ENCODE data around the gene ZCCHC14. TPM values are rescaled to one million over a fixed set of nuclear protein-coding genes. Genes with fewer than 3 reads are reported as not detected.

Gene ZCCHC14
- total and polyA plus RNA-seq, 2 of the 13 experiments (the other 11 are each of a cell fraction or from before 2014, with no cell fraction given): 12.4 to 12.5 TPM

GRCh38 chr16:87501117-87501516, 8.3 kb upstream of the ZCCHC14 start:
- Histone ChIP-seq H3K9me3 (ENCODE audit: low read length) (no peaks in the 10 kb centered on the region), H3K4me1 (ENCODE audit: insufficient read depth, low read length) (peaks cover 69% of the 10 kb centered on the region), H3K4me2 (ENCODE audit: low read depth, low read length) (no peak overlapping the region), H3K36me3 (replicated peaks in 1 of 2; ENCODE audit: control insufficient read depth in 1 of 2, insufficient read depth in 2 of 2, low read length in 2 of 2) (no peaks in the 10 kb centered on the region), H2AFZ (ENCODE audit: low read length) (no peak overlapping the region), H3K79me2 (ENCODE audit: insufficient read depth, low read length) (no peaks in the 10 kb centered on the region), H3K27ac (ENCODE audit: extremely low read length, insufficient read depth, low read length) (no peak overlapping the region), H3K9ac (ENCODE audit: insufficient read depth, low read depth, low read length) (no peak overlapping the region), H4K20me1 (ENCODE audit: insufficient read depth, low read length) (no peaks in the 10 kb centered on the region), H3K4me3 (replicated peaks in 1 of 3; ENCODE audit: insufficient read depth in 1 of 3, low read depth in 2 of 3, low read length in 3 of 3) (no peak overlapping the region), H3K27me3 (ENCODE audit: control insufficient read depth in 1 of 2, insufficient read depth in 2 of 2, low read length in 2 of 2) (no peaks in the 10 kb centered on the region)
- TF ChIP-seq AGO2 (optimal IDR thresholded peaks at IDR 0.05; ENCODE audit: low read depth, low read length) (no peak), XBP1 (CRISPR knock-in tag; IDR thresholded peaks at IDR 0.05) (no peak), RBAK (CRISPR knock-in tag; IDR thresholded peaks at IDR 0.05) (no peak), ZNF407 (CRISPR knock-in tag; IDR thresholded peaks at IDR 0.05; ENCODE audit: not compliant biosample characterization) (no peak), E2F2 (CRISPR knock-in tag; IDR thresholded peaks at IDR 0.05; ENCODE audit: borderline replicate concordance) (no peak), ARHGAP35 (CRISPR knock-in tag; IDR thresholded peaks at IDR 0.05; ENCODE audit: borderline replicate concordance) (no peak), MAFF (IDR thresholded peaks at IDR 0.05; ENCODE audit: low read depth, low read length) (no peak)
- intact Hi-C loops (cut with micrococcal nuclease; ENCODE audit: unreplicated experiment): no loop called here
- ATAC-seq: no peak
- DNase-seq (ENCODE audit: low spot score): no peak
- ChIA-PET POLR2A (no interaction called here), CTCF (ENCODE audit: low intra/inter-chr PET ratio, low total read pairs) (no interaction called here)
- no TSS peak for BruUV-seq (replicated peaks)
- in situ Hi-C loops (cut with HindIII; ENCODE audit: extremely low pct_ligation_motif_present, low pct_unique_long_range_greater_than_20kb): no loop called here
- FAIRE-seq: no peak
- 24% methylated on average over 5 of the region's 5 CpGs for WGBS (ENCODE audit: low lambda C conversion rate)

Measured in HepG2 (cell line).